GM18870 (cell line): ENCODE data around the gene IER2.
A peak's percentile ranks its signal among the peaks of the same experiment; 100 is the strongest.
"Not testable (repeated sequence)": the region's sequence is repeated elsewhere in the genome, so short reads cannot be mapped to it uniquely, and the experiment has no call there.

Experiments used
- ATAC-seq: cut with Tn5 transposase; IDR thresholded peaks from one replicate; pipeline ENCODE4 v1.9.1; 2021; ENCODE audit warnings: moderate library complexity; ENCODE audit not compliant: unreplicated experiment

Gene IER2

GRCh38 chr19:13162724-13163608, 12.8 kb downstream of the IER2 start:
- peak; percentile 34 for ATAC-seq

DNA sequence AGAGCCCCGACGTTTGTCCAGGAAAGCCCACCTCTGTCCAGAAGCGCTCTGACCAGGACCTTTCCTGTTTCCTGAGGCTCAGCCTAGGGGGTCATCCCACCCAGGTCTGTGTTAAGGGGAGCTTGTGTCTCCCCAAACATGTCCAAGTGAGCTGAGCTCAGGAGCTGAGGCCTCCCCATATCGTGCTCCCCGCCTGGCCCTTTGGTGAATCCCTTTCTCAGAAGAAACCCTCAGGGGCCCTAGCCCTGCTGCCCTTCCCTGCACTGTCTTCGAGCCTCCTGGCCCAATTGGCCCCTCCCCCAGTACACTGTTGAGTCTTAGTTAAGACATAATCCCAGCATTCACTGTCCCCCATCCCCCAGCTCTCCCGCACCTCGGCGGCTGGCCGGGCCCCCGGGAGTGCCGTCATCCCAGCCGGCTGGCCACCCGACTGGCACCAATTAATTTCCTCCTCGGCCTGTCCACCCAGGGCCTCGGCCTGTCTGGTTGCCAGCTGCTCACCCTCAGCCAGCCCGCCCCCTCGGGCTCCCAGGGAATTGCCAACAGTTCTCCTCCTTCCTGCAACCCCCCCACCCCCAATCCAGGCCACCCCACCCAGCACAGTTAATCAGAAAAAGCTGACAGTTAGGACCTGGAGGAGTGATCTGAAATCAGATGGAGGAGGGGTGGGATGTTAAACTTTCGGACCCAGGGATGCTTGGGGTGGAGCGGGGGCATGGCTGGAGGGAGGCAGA, 13.6 kb downstream of the IER2 start:
- ATAC-seq, result no peak

- no peak for ATAC-seq
Measured at GRCh38 chr19:13164343-13165161, 14.3 kb downstream of the IER2 start.

DNA sequence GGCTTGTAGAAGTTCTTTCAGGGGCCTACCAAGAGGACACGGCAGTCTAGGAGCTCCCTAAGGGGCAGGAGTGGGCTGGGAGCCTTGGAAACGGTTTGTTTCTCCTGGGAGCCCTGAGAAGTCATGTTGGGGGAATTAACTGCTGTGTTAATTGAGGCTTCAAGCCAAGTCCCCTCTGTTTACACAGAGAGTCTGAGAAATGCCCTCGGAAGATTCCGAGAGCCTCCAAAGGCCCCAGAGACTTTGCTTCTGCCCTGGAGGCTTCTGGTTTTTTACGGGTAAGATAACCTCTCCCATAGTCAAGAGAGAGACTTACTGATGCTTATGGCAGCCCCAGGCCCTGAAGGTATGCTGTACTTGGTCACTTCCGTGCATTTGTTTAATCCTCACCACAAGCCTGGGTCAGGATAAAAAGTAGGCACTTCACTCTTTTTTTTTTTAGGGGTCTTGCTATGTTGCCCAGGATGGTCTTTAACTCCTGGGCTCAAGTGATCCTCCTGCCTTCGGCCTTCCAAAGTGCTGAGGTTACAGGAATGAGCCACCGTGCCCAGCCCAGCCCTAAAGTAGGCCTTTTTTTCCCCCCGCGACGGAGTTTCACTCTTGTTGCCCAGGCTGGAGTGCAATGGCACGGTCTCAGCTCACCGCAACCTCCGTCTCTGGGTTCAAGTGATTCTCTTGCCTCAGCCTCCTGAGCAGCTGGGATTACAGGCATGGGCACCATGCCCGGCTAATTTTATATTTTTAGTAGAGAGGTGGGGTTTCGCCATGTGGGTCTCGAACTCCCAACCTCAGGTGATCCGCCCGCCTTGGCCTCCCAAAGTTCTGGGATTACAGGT, 15.2 kb downstream of the IER2 start:
- no peak for ATAC-seq

DNA sequence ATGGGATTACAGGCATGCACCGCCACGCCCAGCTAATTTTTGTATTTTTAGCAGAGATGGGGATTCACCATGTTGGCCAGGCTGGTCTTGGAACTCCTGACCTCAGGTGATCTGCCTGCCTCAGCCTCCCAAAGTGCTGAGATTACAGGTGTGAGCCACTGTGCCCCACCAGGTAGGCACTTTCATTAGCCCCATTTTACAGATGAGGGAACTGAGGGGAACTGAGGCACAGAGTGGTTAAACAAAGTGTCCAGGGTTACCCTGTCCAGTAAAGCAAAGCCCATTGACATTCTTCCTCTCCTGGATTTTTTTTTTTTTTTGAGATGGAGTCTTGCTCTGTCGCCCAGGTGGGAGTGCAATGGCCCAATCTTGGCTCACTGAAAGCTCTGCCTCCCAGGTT, 15.9 kb downstream of the IER2 start:
- ATAC-seq, result not testable (repeated sequence)

- no peak for ATAC-seq
Measured at GRCh38 chr19:13169769-13170168, 19.6 kb downstream of the IER2 start.

DNA sequence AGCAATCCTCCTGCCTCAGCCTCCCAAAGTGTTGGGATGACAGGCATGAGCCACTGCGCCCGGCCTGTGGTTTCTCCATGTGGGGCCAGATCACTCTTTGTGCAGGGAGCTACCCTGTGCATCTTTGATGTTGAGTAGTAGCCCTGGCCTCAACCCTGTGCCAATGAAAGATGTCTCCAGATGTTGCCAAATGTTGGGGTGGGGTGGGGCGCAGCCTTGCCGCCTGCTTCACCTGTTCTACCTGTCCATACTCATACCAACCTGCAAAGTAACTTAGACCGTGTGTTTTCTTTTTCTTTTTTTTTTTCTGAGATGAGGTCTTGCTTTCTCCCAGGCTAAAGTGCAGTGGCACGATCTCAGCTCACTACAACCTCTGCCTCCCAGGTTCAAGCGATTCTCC, 20.9 kb downstream of the IER2 start:
- no peak for ATAC-seq

GRCh38 chr19:13172346-13173138, 22.3 kb downstream of the IER2 start:
- no peak for ATAC-seq

DNA sequence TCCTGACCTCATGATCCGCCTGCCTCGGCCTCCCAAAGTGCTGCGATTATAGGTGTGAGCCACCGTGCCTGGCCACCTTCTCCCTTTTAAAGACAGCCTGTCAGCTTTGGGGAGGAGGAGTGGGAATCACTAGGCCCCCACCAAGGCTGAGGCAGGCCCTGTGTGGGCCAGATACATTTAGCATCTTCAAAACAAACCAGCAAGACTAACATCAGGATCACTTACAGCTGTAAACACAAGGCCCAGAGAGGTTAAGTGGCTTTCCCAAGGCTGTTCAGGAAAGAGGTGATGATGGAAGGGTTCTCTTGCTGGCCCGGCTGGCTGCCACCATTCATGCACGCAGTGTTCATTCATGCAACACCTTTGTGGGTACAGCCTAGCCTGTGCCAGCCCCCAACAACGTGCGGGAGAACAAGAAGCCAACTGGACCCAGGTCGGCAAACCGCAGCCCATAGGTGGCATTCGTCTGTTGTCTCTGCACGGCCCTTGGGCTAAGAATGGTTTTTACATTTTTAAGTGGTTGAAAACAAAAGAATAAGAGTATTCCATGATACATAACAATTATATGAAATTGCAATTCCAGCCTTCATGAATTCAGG, 23.0 kb downstream of the IER2 start:
- no peak for ATAC-seq

- no peak for ATAC-seq
Measured at GRCh38 chr19:13176345-13176744, 26.1 kb downstream of the IER2 start.

DNA sequence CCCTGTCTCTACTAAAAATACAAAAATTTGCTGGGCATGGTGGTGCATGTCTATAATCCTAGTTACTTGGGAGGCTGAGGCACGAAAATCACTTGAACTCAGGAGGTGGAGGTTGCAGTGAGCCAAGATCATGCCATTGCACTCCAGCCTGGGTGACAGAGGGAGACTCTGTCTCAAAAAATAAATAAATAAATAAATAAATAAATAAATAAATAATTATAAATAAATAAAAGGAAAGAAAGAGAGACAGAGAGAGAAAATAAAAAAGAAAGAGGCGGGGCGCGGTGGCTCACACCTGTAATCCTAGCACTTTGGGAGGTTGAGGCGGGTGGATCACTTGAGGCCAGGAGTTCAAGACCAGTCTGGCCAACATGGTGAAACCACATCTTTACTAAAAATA, 27.4 kb downstream of the IER2 start:
- ATAC-seq, result not testable (repeated sequence)

DNA sequence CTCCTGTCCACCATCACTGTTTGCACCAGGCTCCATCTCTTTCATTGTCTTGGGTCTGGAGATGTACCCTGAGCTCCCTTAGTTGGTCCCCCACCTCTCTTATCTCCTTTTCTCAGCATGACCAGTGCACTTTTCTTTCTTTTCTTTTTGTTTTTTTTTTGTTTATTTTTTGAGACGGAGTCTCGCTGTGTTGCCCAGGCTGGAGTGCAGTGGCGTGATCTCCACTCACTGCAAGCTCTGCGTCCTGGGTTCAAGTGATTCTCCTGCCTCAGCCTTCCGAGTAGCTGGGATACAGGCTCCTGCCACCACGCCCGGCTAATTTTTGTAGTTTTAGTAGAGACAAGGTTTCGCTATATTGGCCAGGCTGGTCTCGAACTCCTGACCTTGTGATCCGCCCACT, 28.1 kb downstream of the IER2 start:
- ATAC-seq, result not testable (repeated sequence)

DNA sequence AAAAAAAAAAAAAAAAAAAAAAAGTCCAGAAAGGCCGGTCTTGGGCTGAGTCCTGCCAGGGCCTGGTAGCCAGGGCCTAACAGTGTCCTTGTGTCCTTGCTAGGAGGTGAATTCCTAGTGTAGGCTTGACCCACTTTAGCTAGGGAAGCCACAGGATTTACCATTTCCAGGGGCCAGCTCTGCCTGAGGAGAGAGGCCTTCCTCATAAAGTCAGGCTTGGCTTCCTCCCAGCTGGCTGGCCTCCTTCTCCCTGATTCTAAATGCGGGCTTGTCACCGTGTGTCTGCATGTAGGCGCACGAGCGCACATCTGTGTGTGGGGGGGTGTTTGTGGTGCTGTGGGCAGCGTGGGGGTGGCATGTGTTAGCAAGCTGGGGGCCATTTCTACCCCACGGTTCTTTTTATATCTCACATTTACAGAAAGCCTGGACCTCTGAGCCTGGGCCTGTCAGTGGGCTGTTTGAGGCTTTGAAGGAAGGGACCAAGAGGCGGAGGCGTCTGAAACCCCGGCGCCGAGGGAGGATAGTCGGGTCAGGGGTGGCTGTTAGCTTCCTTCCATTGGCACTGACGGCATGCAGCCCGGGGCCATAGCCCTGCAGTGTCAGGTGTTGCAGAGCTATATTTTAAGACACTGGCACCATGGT, 31.7 kb downstream of the IER2 start:
- ATAC-seq, result no peak

- ATAC-seq, result not testable (repeated sequence)
Measured at GRCh38 chr19:13184926-13185325, 34.7 kb downstream of the IER2 start.

DNA sequence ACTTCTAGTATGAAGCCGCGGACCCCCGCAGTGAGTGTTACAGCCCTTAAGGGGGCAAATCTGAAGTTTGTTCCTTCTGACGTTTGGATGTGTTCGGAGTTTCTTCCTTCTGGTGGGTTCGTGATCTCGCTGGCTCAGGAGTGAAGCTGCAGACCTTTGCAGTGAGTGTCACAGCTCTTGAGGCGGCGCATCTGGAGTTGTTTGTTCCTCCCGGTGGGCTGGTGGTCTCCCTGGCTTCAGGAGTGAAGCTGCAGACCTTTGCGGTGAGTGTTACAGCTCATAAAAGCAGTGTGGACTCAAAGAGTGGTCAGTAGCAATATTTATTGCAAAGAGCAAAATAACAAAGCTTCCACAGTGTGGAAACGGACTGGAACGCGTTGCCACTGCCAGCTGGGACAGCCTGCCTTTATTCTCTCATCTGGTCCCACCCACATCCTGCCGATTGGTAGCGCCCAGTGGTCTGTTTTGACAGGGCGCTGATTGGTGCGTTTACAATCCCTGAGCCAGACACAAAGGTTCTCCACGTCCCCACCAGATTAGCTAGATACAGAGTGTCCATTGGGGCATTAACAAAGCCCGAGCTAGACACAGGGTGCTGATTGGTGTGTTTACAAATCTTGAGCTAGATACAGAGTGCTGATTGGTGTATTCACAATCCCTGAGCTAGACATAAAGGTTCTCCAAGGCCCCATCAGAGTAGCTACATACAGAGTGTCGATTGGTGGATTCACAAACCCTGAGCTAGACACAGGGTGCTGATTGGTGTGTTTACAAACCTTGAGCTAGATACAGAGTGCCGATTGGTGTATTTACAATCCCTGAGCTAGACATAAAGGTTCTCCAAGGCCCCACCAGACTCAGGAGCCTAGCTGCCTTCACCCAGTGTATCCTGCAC, 35.8 kb downstream of the IER2 start:
- not testable (repeated sequence) for ATAC-seq

GRCh38 chr19:13186688-13187087, 36.5 kb downstream of the IER2 start:
- not testable (repeated sequence) for ATAC-seq

DNA sequence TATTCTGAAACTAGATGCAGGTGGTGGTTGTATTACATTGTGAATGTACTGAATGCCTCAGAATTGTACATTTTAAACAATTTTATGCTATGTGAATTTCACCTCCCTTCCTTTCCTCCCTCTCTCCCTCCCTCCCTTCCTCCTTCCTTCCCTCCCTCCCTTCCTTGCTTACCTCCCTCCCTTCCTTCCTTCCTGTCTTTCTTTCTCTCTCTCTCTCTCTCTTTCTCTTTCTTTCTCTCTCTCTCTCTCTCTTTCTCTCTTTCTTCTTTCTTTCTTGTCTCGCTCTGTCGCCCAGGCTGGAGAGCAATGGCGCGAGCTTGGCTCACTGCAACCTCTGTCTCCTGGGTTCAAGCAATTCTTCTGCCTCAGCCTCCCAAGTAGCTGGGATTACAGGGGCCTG, 37.2 kb downstream of the IER2 start:
- no peak for ATAC-seq

GRCh38 chr19:13189600-13189999, 39.4 kb downstream of the IER2 start:
- no peak for ATAC-seq
